ENCODE measurements around the gene KLHDC7B.

Gene KLHDC7B

GRCh38 chr22:50579752-50580151 lies 34.1 kb downstream of the KLHDC7B start:
- Mint-ChIP-seq H3K36me3 (ENCODE audit: low read depth) (peaks cover 5% of the 10 kb centered on the region), H3K9me3 (no peaks in the 10 kb centered on the region), H3K4me1 (peaks cover 32% of the 10 kb centered on the region), H3K27me3 (ENCODE audit: low read depth, poor library complexity) (no peaks in the 10 kb centered on the region), H3K27ac (no peak overlapping the region), H3K4me3 (no peak overlapping the region)
- no peak for TF ChIP-seq CTCF (IDR thresholded peaks at IDR 0.05)
- DNase-seq = no peak

- Mint-ChIP-seq H3K36me3 (ENCODE audit: low read depth) (peaks cover 5% of the 10 kb centered on the region), H3K27ac (no peak overlapping the region), H3K4me1 (peaks cover 32% of the 10 kb centered on the region), H3K4me3 (peak overlapping the region; percentile 92), H3K27me3 (ENCODE audit: low read depth, poor library complexity) (no peaks in the 10 kb centered on the region), H3K9me3 (no peaks in the 10 kb centered on the region)
- no peak for DNase-seq
- no peak for TF ChIP-seq CTCF (IDR thresholded peaks at IDR 0.05)
These were observed 35.6 kb downstream of the KLHDC7B start for GRCh38 chr22:50581031-50581949.

GRCh38 chr22:50581950-50582492 lies 36.3 kb downstream of the KLHDC7B start:
- H3K4me3 Mint-ChIP-seq = peak overlapping the region; percentile 92
- peaks cover 5% of the 10 kb centered on the region for H3K36me3 Mint-ChIP-seq (ENCODE audit: low read depth)
- H3K9me3 Mint-ChIP-seq = no peaks in the 10 kb centered on the region
- TF ChIP-seq CTCF (IDR thresholded peaks at IDR 0.05) = no peak
- H3K27me3 Mint-ChIP-seq (ENCODE audit: low read depth, poor library complexity) = peaks cover under 1% of the 10 kb centered on the region
- DNase-seq = no peak
- H3K4me1 Mint-ChIP-seq = peaks cover 32% of the 10 kb centered on the region
- no peak overlapping the region for H3K27ac Mint-ChIP-seq

GRCh38 chr22:50582493-50583293 lies 37.0 kb downstream of the KLHDC7B start, which contains the start of gene CHKB:
Gene CHKB, minus strand, starts transcription at chr22:50582849. Its CDS starts 68 bp downstream, at chr22:50582781.
- peak; percentile 99 for DNase-seq
- peak within 1 kb of the TSS; percentile 66 for H3K27ac Mint-ChIP-seq
- H3K27me3 Mint-ChIP-seq (ENCODE audit: low read depth, poor library complexity) = peaks cover 7% of the 10 kb centered on the region
- peaks cover 32% of the 10 kb centered on the region for H3K4me1 Mint-ChIP-seq
- peak within 1 kb of the TSS; percentile 92 for H3K4me3 Mint-ChIP-seq
- H3K36me3 Mint-ChIP-seq (ENCODE audit: low read depth) = peaks cover 5% of the 10 kb centered on the region
- no peaks in the 10 kb centered on the region for H3K9me3 Mint-ChIP-seq
- no peak for TF ChIP-seq CTCF (IDR thresholded peaks at IDR 0.05)

GRCh38 chr22:50583294-50583861 lies 37.7 kb downstream of the KLHDC7B start:
- TF ChIP-seq CTCF (IDR thresholded peaks at IDR 0.05) = no peak
- peak overlapping the region; percentile 92 for H3K4me3 Mint-ChIP-seq
- no peak for DNase-seq
- no peak overlapping the region for H3K27ac Mint-ChIP-seq
- peaks cover 13% of the 10 kb centered on the region for H3K27me3 Mint-ChIP-seq (ENCODE audit: low read depth, poor library complexity)
- H3K4me1 Mint-ChIP-seq = peaks cover 32% of the 10 kb centered on the region
- H3K9me3 Mint-ChIP-seq = no peaks in the 10 kb centered on the region
- H3K36me3 Mint-ChIP-seq (ENCODE audit: low read depth) = peaks cover 5% of the 10 kb centered on the region
